ENCODE measurements around the gene TMEM196. TPM values are rescaled to one million over a fixed set of nuclear protein-coding genes. Genes with fewer than 3 reads are reported as not detected.

The TMEM196 gene
- total and polyA plus RNA-seq, 2 of the 4 experiments (the other 2 are of a cell fraction) = not detected

GRCh38 chr7:19670806-19671205 is 102.6 kb downstream of the TMEM196 start:
- no TSS peak for BruUV-seq (replicated peaks)
- H3K79me1 ChIP-seq (ENCODE audit: low read depth in 1 of 2, low read length in 2 of 2) = no peaks in the 10 kb centered on the region
- DNase-seq = no peak
- no peak overlapping the region for H2AK5ac ChIP-seq (ENCODE audit: low read depth, low read length)
- H3K9me1 ChIP-seq (ENCODE audit: insufficient read depth, low read length) = no peaks in the 10 kb centered on the region
- in situ Hi-C loops (cut with MboI; ENCODE audit: low sequenced_read_pairs) (loop anchor here (25.0 kb wide), 1 partner anchor 1959 kb away; no protein-coding TSS in a partner anchor), dilution Hi-C loops (cut with HindIII; ENCODE audit: low sequenced_read_pairs, unreplicated experiment) (no loop called here), intact Hi-C loops (cut with micrococcal nuclease) (no loop called here)
- H4K5ac ChIP-seq (ENCODE audit: low read depth, low read length) = no peak overlapping the region
- no peak overlapping the region for H3K4me2 ChIP-seq (ENCODE audit: low read depth, low read length)
- no peaks in the 10 kb centered on the region for H4K20me1 ChIP-seq (ENCODE audit: insufficient read depth, low read length)
- no peak overlapping the region for H2BK120ac ChIP-seq (ENCODE audit: low read depth, low read length)
- POLR2A ChIA-PET (ENCODE audit: unreplicated experiment) = no interaction called here
- H4K8ac ChIP-seq (ENCODE audit: low read depth in 2 of 2, low read length in 2 of 2) = no peak overlapping the region
- no peak overlapping the region for H3K27ac ChIP-seq (ENCODE audit: insufficient read depth, low read length)
- TF ChIP-seq CTCF (conservative IDR thresholded peaks at IDR 0.05; ENCODE audit: low read depth, low read length) = no peak
- TF ChIP-seq CEBPB (IDR thresholded peaks at IDR 0.05; ENCODE audit: low read depth, low read length) = no peak
- no peak for TF ChIP-seq POLR2A (IDR thresholded peaks at IDR 0.05; ENCODE audit: low read depth, low read length)
- no peak for TF ChIP-seq NFE2L2 (IDR thresholded peaks at IDR 0.05; ENCODE audit: low read depth, low read length)
- no peak for TF ChIP-seq MAFK (IDR thresholded peaks at IDR 0.05; ENCODE audit: low read depth, low read length)
- no peak for TF ChIP-seq FOS (IDR thresholded peaks at IDR 0.05; ENCODE audit: low read depth, low read length)
- TF ChIP-seq CHD1 (IDR thresholded peaks at IDR 0.05; ENCODE audit: low read depth, low read length) = no peak
- no peak for TF ChIP-seq BHLHE40 (IDR thresholded peaks at IDR 0.05; ENCODE audit: low read depth, low read length)
- TF ChIP-seq MAZ (IDR thresholded peaks at IDR 0.05; ENCODE audit: borderline replicate concordance, low read depth, low read length) = no peak
- no peak for TF ChIP-seq SMC3 (IDR thresholded peaks at IDR 0.05; ENCODE audit: low read depth, low read length)
- TF ChIP-seq RFX5 (IDR thresholded peaks at IDR 0.05; ENCODE audit: low read depth, low read length) = no peak
- no peak for TF ChIP-seq RAD21 (IDR thresholded peaks at IDR 0.05; ENCODE audit: low read length)
- TF ChIP-seq MXI1 (IDR thresholded peaks at IDR 0.05; ENCODE audit: borderline replicate concordance, low read depth, low read length) = no peak
- TF ChIP-seq ELK1 (IDR thresholded peaks at IDR 0.05; ENCODE audit: borderline replicate concordance, low read depth, low read length) = no peak
- TF ChIP-seq RCOR1 (IDR thresholded peaks at IDR 0.05; ENCODE audit: insufficient replicate concordance, low read length) = no peak
- TF ChIP-seq USF2 (IDR thresholded peaks at IDR 0.05; ENCODE audit: low read depth, low read length) = no peak
- ATAC-seq (ENCODE audit: low read depth) = no peak
- H2AFZ ChIP-seq (replicated peaks; ENCODE audit: low read length, poor library complexity) = no peak overlapping the region
- H3K4me3 ChIP-seq (ENCODE audit: insufficient read depth, low read depth, low read length) = no peak overlapping the region
- no peaks in the 10 kb centered on the region for H3K27me3 ChIP-seq (ENCODE audit: control insufficient read depth, insufficient read depth, low read length)
- CTCF ChIA-PET = interaction anchor here (0.6 kb wide), 1 partner anchor 78 kb away, joined by 3 read pairs; no protein-coding TSS in a partner anchor
- no peak overlapping the region for H2AK9ac ChIP-seq (replicated peaks; ENCODE audit: low read depth, low read length, poor library complexity)
- no peaks in the 10 kb centered on the region for H3K36me3 ChIP-seq (ENCODE audit: control insufficient read depth, insufficient read depth, low read length)
- no peak overlapping the region for H3K4ac ChIP-seq (ENCODE audit: low read depth, low read length)
- H3K18ac ChIP-seq (ENCODE audit: low read depth, low read length) = no peak overlapping the region
- no peak overlapping the region for H2BK5ac ChIP-seq (ENCODE audit: low read depth, low read length, poor library complexity, severe bottlenecking)
- no peak overlapping the region for H4K91ac ChIP-seq (ENCODE audit: insufficient read depth, low read depth, low read length)
- no peaks in the 10 kb centered on the region for H3K4me1 ChIP-seq (ENCODE audit: control insufficient read depth, insufficient read depth, low read length)
- H2BK15ac ChIP-seq (ENCODE audit: low read depth, low read length) = no peak overlapping the region
- no peak overlapping the region for H2BK20ac ChIP-seq (ENCODE audit: low read depth, low read length)
- no peak overlapping the region for H3K14ac ChIP-seq (replicated peaks; ENCODE audit: low read depth, low read length)
- H3K23ac ChIP-seq (ENCODE audit: low read depth, low read length) = no peak overlapping the region
- H3K9ac ChIP-seq (ENCODE audit: low read depth, low read length) = no peak overlapping the region
- H3K56ac ChIP-seq (ENCODE audit: extremely low read depth, insufficient read depth, low read length) = no peak overlapping the region
- WGBS, 2 experiments (ENCODE audit: extremely low coverage in 2 of 2, insufficient read length in 1 of 2) = no CpG with 5 or more reads among the region's 1 CpG
- no peaks in the 10 kb centered on the region for H3K9me3 ChIP-seq (ENCODE audit: control insufficient read depth, insufficient read depth, low read length)
